Upper lobe of right lung (tissue), 1 donor: ENCODE measurements around the gene FARP2. TPM values are rescaled to one million over a fixed set of nuclear protein-coding genes. Genes with fewer than 3 reads are reported as not detected.
"Not testable (repeated sequence)": the region's sequence is repeated elsewhere in the genome, so short reads cannot be mapped to it uniquely, and the experiment has no call there.

Source experiments
- ATAC-seq: fragments of 200-7000 bp; cut with Tn5 transposase; one replicate; pipeline ENCODE4 v1.9.1; 2020; ENCODE audit warnings: mild to moderate bottlenecking, moderate library complexity
- DNase-seq: peaks from one replicate; pipeline ENCODE4 v3.0.0-alpha.2; 2020
- H3K27ac ChIP-seq: fragments of 200-600 bp; one replicate; pipeline ENCODE4 v1.8.0; 2022
- H3K27me3 ChIP-seq: fragments of 200-600 bp; one replicate; pipeline ENCODE4 v1.8.0; 2022; ENCODE audit warnings: mild to moderate bottlenecking
- H3K36me3 ChIP-seq: fragments of 200-600 bp; one replicate; pipeline ENCODE4 v1.8.0; 2022
- H3K4me1 ChIP-seq: fragments of 200-600 bp; one replicate; pipeline ENCODE4 v1.8.0; 2022
- H3K4me3 ChIP-seq: fragments of 200-600 bp; one replicate; pipeline ENCODE4 v1.8.0; 2022; ENCODE audit warnings: mild to moderate bottlenecking
- H3K9me3 ChIP-seq: fragments of 200-600 bp; one replicate; pipeline ENCODE4 v1.8.0; 2022
- CTCF ChIP-seq: fragments of 200-600 bp; IDR thresholded peaks from one replicate; pipeline ENCODE4 v1.8.0; 2022; ENCODE audit warnings: antibody characterized with exemption
- intact Hi-C: fragments of 100-400 bp; cut with DNase I; formaldehyde crosslinking; loops from one replicate; pipeline ENCODE4 v1.11.0; 2022
- total RNA-seq: library from RNA; stranded (reverse); fragmentation: NEBNext Ultra II Directional; extraction: Animal tissue kit (Norgen Biotek cat#: 25700); gene quantifications from one replicate; pipeline ENCODE4 v1.2.1, GENCODE V29; 2021
- donor health status: DM: no; HTN: yes; CAD: no; lungs with severe emphysema.

Gene FARP2
- total RNA-seq, 1 donor from 2014 or later = 48.6 TPM

- Histone ChIP-seq H3K36me3 (no peaks in the 10 kb centered on the region), H3K27me3 (no peaks in the 10 kb centered on the region), H3K9me3 (no peaks in the 10 kb centered on the region), H3K4me1 (peaks cover 48% of the 10 kb centered on the region), H3K4me3 (peak within 1 kb of the TSS; percentile 84), H3K27ac (peak within 1 kb of the TSS; percentile 99)
- ATAC-seq (peak; percentile 93), DNase-seq (peak; percentile 100)
- intact Hi-C loops = no loop called here
- TF ChIP-seq CTCF = peak; percentile 36
These were observed 40.8 kb upstream of the FARP2 start, which contains the start of gene HDLBP for GRCh38 chr2:241315093-241315878. Gene HDLBP, minus strand, starts transcription at chr2:241315672. Its CDS starts 48,803 bp downstream, at chr2:241266869.

- ATAC-seq = peak; percentile 65
- DNase-seq = peak; percentile 93
- Histone ChIP-seq H3K27me3 (no peaks in the 10 kb centered on the region), H3K27ac (peak within 1 kb of the TSS; percentile 99), H3K9me3 (no peaks in the 10 kb centered on the region), H3K4me3 (peak within 1 kb of the TSS; percentile 84), H3K4me1 (peaks cover 56% of the 10 kb centered on the region), H3K36me3 (no peaks in the 10 kb centered on the region)
- no peak for TF ChIP-seq CTCF
- intact Hi-C loops = no loop called here
These were observed 40.0 kb upstream of the FARP2 start, which contains the start of gene SEPTIN2 for GRCh38 chr2:241315879-241316631. Gene SEPTIN2, plus strand, starts transcription at chr2:241315925. Its CDS starts 8,308 bp downstream, at chr2:241324233.

DNA sequence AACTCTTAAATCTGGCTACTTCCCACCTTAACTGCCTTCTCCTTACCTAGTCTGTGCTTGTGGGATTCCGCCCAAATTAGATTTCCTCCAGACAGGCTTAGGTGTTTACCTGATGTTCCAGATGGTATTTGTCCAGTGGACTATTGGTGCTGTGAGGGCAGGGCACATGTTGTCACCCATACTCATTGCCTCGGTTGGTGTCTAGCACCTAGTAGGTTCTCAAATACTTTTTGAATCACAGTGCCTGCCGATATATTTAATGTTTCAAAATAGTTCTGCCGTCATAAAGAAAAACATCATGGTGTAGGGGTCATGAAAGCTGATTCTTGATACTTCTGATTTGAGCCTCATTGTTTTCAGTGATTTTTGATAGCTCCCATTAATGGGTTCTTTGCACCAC is 39.3 kb upstream of the FARP2 start:
- Histone ChIP-seq H3K4me3 (peak overlapping the region; percentile 84), H3K36me3 (no peaks in the 10 kb centered on the region), H3K27ac (peak overlapping the region; percentile 99), H3K9me3 (no peaks in the 10 kb centered on the region), H3K27me3 (no peaks in the 10 kb centered on the region), H3K4me1 (peaks cover 63% of the 10 kb centered on the region)
- DNase-seq (no peak), ATAC-seq (no peak)
- intact Hi-C loops = no loop called here
- no peak for TF ChIP-seq CTCF

DNA sequence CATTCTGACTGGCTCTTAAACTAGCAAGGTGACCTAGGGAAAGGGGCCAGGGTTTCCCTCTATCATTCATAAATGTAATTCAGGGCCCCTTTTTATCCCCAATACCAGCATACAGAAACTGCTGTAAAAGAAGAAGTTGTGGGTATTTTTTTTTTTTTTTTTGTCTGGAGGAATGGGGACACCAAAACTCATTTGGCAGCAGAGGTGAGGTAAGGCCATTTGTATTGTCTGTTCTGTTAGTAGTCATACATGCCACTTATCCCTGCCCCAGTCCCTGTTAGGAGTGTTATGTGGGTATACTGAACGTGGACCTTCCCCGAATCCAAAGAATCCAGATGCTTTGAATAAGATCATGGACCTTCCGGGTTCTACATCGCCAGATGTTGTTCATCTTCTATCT is 38.7 kb upstream of the FARP2 start:
- ATAC-seq (no peak), DNase-seq (no peak)
- Histone ChIP-seq H3K27ac (peak overlapping the region; percentile 99), H3K36me3 (no peaks in the 10 kb centered on the region), H3K4me3 (peak overlapping the region; percentile 84), H3K4me1 (peaks cover 69% of the 10 kb centered on the region), H3K9me3 (no peaks in the 10 kb centered on the region), H3K27me3 (no peaks in the 10 kb centered on the region)
- no peak for TF ChIP-seq CTCF
- intact Hi-C loops = no loop called here

DNA sequence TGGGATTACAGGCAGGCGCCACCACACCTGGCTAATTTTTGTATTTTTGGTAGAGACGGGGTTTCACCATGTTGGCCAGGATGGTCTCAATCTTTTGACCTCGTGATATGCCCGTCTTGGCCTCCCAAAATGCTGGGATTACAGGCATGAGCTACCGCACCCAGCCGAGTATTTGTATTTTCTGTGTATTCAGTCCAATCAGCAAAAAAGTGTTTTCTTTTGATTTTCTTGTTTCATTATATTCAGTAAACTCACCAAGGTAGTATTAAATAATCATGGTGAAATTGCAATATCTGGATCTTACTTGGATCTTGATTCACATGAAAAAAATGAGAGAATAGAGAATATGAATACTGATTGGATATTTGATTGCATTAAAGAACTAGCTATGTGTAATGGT is 37.3 kb upstream of the FARP2 start:
- intact Hi-C loops, ATAC-seq, H3K27me3 ChIP-seq, H3K9me3 ChIP-seq, H3K27ac ChIP-seq, DNase-seq, H3K36me3 ChIP-seq: not testable (repeated sequence)
- Histone ChIP-seq H3K4me1 (peaks cover 63% of the 10 kb centered on the region), H3K4me3 (peak overlapping the region; percentile 84)

DNA sequence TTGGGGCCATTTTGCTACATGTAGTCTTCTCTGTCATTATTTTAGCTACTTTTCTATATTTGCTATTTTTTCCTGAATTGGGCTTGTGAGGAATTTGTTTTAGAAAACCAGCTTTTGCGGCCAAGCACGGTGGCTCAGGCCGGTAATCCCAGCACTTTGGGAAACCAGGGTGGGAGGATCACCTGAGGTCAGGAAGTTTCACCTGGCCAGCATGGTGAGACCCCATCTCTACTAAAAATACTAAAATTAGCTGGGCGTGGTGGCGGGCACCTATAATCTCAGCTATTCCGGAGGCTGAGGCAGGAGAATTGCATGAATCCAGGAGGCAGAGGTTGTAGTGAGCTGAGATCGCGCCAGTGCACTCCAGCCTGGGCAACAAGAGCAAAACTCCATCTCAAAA is 35.7 kb upstream of the FARP2 start:
- Histone ChIP-seq H3K27me3 (no peaks in the 10 kb centered on the region), H3K27ac (no peak overlapping the region), H3K9me3 (no peaks in the 10 kb centered on the region), H3K4me1 (peaks cover 67% of the 10 kb centered on the region), H3K36me3 (peaks cover 11% of the 10 kb centered on the region), H3K4me3 (no peak overlapping the region)
- ATAC-seq (no peak), DNase-seq (no peak)
- TF ChIP-seq CTCF = no peak
- intact Hi-C loops = no loop called here
